CD14-positive monocyte (primary cell): ENCODE data around the gene RPS6KA4. TPM values are rescaled to one million over a fixed set of nuclear protein-coding genes. Genes with fewer than 3 reads are reported as not detected.

Source experiments
- DNase-seq, 3 donors: peaks; one replicate each; pipeline ENCODE4 v3.0.0-alpha.2; 2011 to 2022
- H2AFZ ChIP-seq: 2 replicates; pipeline ENCODE4 v1.6.0; 2012; ENCODE audit warnings: mild to moderate bottlenecking, low read depth, low read length, inconsistent platforms; ENCODE audit not compliant: insufficient read depth, poor library complexity, severe bottlenecking
- H3K27ac ChIP-seq, 2 donors: 1 replicate in 1 of 2; 2 replicates in 1 of 2; pipeline ENCODE4 v1.5.1; 2012 to 2013; ENCODE audit warnings: low read length in 2 of 2, control low read depth in 1 of 2, inconsistent platforms in 1 of 2, low read depth in 1 of 2, mild to moderate bottlenecking in 1 of 2
- H3K27me3 ChIP-seq, 2 donors: one replicate each; pipeline versions ENCODE4 v1.6.0 to v1.6.1; 2011 to 2013; ENCODE audit warnings: low read length in 2 of 2; ENCODE audit not compliant: control insufficient read depth in 2 of 2, insufficient read depth in 2 of 2
- H3K36me3 ChIP-seq, 2 donors: replicated peaks in 1 of 2; 1 replicate in 1 of 2; 2 replicates in 1 of 2; pipeline versions ENCODE4 v1.5.1 to v1.6.1; 2012 to 2013; ENCODE audit warnings: low read length in 2 of 2, control low read depth in 1 of 2, inconsistent platforms in 1 of 2, mild to moderate bottlenecking in 1 of 2; ENCODE audit not compliant: insufficient read depth in 2 of 2, control insufficient read depth in 1 of 2
- H3K4me1 ChIP-seq, 2 donors: 1 replicate in 1 of 2; 2 replicates in 1 of 2; pipeline versions ENCODE4 v1.5.1 to v1.6.1; 2012 to 2013; ENCODE audit warnings: low read length in 2 of 2, control low read depth in 1 of 2, inconsistent platforms in 1 of 2, mild to moderate bottlenecking in 1 of 2, moderate library complexity in 1 of 2; ENCODE audit not compliant: insufficient read depth in 2 of 2, control insufficient read depth in 1 of 2
- H3K4me2 ChIP-seq: replicated peaks from 2 replicates; pipeline ENCODE3; 2012; ENCODE audit warnings: low read length, moderate library complexity, mild to moderate bottlenecking; ENCODE audit not compliant: poor library complexity, severe bottlenecking; ENCODE audit errors: extremely low read depth
- H3K4me3 ChIP-seq, 3 experiments: fragments of 200-600 bp in 1 of 3; sonication (generic) in 1 of 3; replicated peaks in 1 of 3; 1 replicate in 2 of 3; 2 replicates in 1 of 3; pipeline ENCODE4 v1.5.1; 2011 to 2013; ENCODE audit warnings: low read length in 3 of 3, mild to moderate bottlenecking in 3 of 3, control low read depth in 2 of 3, low read depth in 2 of 3, inconsistent platforms in 1 of 3, moderate library complexity in 1 of 3
- H3K79me2 ChIP-seq: 2 replicates; pipeline ENCODE4 v1.6.0; 2012; ENCODE audit warnings: mild to moderate bottlenecking, control low read depth, inconsistent platforms, low read length, moderate library complexity; ENCODE audit not compliant: insufficient read depth
- H3K9ac ChIP-seq: 2 replicates; pipeline ENCODE4 v1.6.0; 2017; ENCODE audit warnings: low read length, mild to moderate bottlenecking; ENCODE audit not compliant: insufficient read depth, poor library complexity, severe bottlenecking
- H3K9me3 ChIP-seq, 2 donors: replicated peaks in 1 of 2; 1 replicate in 1 of 2; 2 replicates in 1 of 2; pipeline versions ENCODE4 v1.5.1 to v1.6.1; 2012 to 2013; ENCODE audit warnings: low read length in 2 of 2, control low read depth in 1 of 2; ENCODE audit not compliant: control insufficient read depth in 1 of 2, insufficient read depth in 1 of 2
- H4K20me1 ChIP-seq: 2 replicates; pipeline ENCODE4 v1.6.0; 2012; ENCODE audit warnings: mild to moderate bottlenecking, low read length, control low read depth, moderate library complexity; ENCODE audit not compliant: insufficient read depth
- H3K27ac Mint-ChIP-seq, 7 donors: one replicate each; pipeline ENCODE4 v1.8.0; 2020; ENCODE audit warnings: mild to moderate bottlenecking in 7 of 7, mixed read lengths in 7 of 7, moderate library complexity in 6 of 7, inconsistent platforms in 2 of 7
- H3K27me3 Mint-ChIP-seq, 3 donors: one replicate each; pipeline ENCODE4 v1.8.0; 2021 to 2022; ENCODE audit warnings: low read depth in 3 of 3, mild to moderate bottlenecking in 3 of 3, mixed read lengths in 3 of 3, moderate library complexity in 3 of 3, inconsistent platforms in 1 of 3
- H3K36me3 Mint-ChIP-seq, 2 donors: one replicate each; pipeline ENCODE4 v1.8.0; 2020; ENCODE audit warnings: mixed read lengths in 2 of 2, inconsistent platforms in 1 of 2, mild to moderate bottlenecking in 1 of 2
- H3K4me1 Mint-ChIP-seq: one replicate; pipeline ENCODE4 v1.8.0; 2020; ENCODE audit warnings: mild to moderate bottlenecking, mixed read lengths
- H3K4me3 Mint-ChIP-seq, 2 donors: one replicate each; pipeline ENCODE4 v1.8.0; 2020; ENCODE audit warnings: mild to moderate bottlenecking in 2 of 2, mixed read lengths in 2 of 2, moderate library complexity in 1 of 2
- H3K9me3 Mint-ChIP-seq, 7 donors: one replicate each; pipeline ENCODE4 v1.8.0; 2020 to 2022; ENCODE audit warnings: mixed read lengths in 7 of 7, mild to moderate bottlenecking in 6 of 7, moderate library complexity in 6 of 7, inconsistent platforms in 2 of 7
- CTCF ChIP-seq: fragments of 200-600 bp; IDR thresholded peaks from one replicate; pipeline ENCODE4 v1.8.0; 2022; ENCODE audit warnings: antibody characterized with exemption, mild to moderate bottlenecking
- WGBS: methylation state at CpG from one replicate; pipeline ENCODE4 v1.1.5; 2013; ENCODE audit warnings: missing lambda C conversion rate; ENCODE audit not compliant: insufficient coverage; 5-methylcytosine and 5-hydroxymethylcytosine counted together
- intact Hi-C, 2 donors: fragments of 100-400 bp; cut with micrococcal nuclease; formaldehyde crosslinking; loops; one replicate each; pipeline versions ENCODE4 v1.15.0 to v1.15.1; 2023
- polyA plus RNA-seq, 3 donors: library from polyadenylated mRNA; depleted of rRNA in 1 of 3; unstranded in 2 of 3; stranded (reverse) in 1 of 3; fragments of 300-500 nt in 2 of 3; fragments of >200 nt in 1 of 3; fragmentation: Illumina TruSeq in 2 of 3; gene quantifications; 1 replicate in 2 of 3; 2 replicates in 1 of 3; pipeline ENCODE4 v1.2.3, GENCODE V29; 2012 to 2021

Gene RPS6KA4
- polyA plus RNA-seq, 3 donors = 16.2 to 110 (median 24.5) TPM

GRCh38 chr11:64352099-64352994, 6.6 kb upstream of the RPS6KA4 start:
- Histone ChIP-seq H3K4me2 (no peak overlapping the region), H3K27ac (no peak overlapping the region), H3K9ac (no peak overlapping the region), H3K79me2 (peaks cover 1% of the 10 kb centered on the region), H3K36me3 (peaks cover 64 to 85% of the 10 kb centered on the region in 2 donors), H3K4me3 (no peak overlapping the region), H3K27me3 (no peaks in the 10 kb centered on the region), H3K9me3 (no peaks in the 10 kb centered on the region), H3K4me1 (peaks cover 15 to 24% of the 10 kb centered on the region in 2 donors), H4K20me1 (peaks cover 85% of the 10 kb centered on the region), H2AFZ (no peak overlapping the region)
- peaks cover 0 to 1% (median 0%) of the 10 kb centered on the region in 7 donors for H3K9me3 Mint-ChIP-seq
- peaks cover 13% of the 10 kb centered on the region for H3K4me1 Mint-ChIP-seq
- TF ChIP-seq CTCF = no peak
- H3K4me3 Mint-ChIP-seq = no peak overlapping the region
- H3K36me3 Mint-ChIP-seq = peaks cover 37 to 81% of the 10 kb centered on the region in 2 donors
- no peak for DNase-seq
- 92% methylated on average over 30 of the region's 33 CpGs for WGBS
- H3K27ac Mint-ChIP-seq = peak overlapping the region in 2 of 7 donors; percentile 12 to 54
- no peaks in the 10 kb centered on the region for H3K27me3 Mint-ChIP-seq
- intact Hi-C loops = no loop called here

- Histone ChIP-seq H4K20me1 (peaks cover 86% of the 10 kb centered on the region), H3K9ac (no peak overlapping the region), H2AFZ (no peak overlapping the region), H3K4me3 (no peak overlapping the region), H3K27ac (no peak overlapping the region), H3K79me2 (no peaks in the 10 kb centered on the region), H3K9me3 (no peaks in the 10 kb centered on the region), H3K36me3 (peaks cover 62 to 81% of the 10 kb centered on the region in 2 donors), H3K27me3 (no peaks in the 10 kb centered on the region), H3K4me2 (no peak overlapping the region), H3K4me1 (peaks cover 23 to 31% of the 10 kb centered on the region in 2 donors)
- Mint-ChIP-seq H3K9me3 (peaks cover 0 to 1% (median 0%) of the 10 kb centered on the region in 7 donors), H3K27ac (peak overlapping the region in 1 of 7 donors; percentile 40), H3K4me3 (no peak overlapping the region), H3K27me3 (no peaks in the 10 kb centered on the region), H3K4me1 (peaks cover 20% of the 10 kb centered on the region), H3K36me3 (peaks cover 38 to 80% of the 10 kb centered on the region in 2 donors)
- WGBS = 95% methylated on average over 26 of the region's 34 CpGs
- no peak for DNase-seq
- TF ChIP-seq CTCF = no peak
- intact Hi-C loops = no loop called here
Observed at GRCh38 chr11:64352995-64353714, 5.8 kb upstream of the RPS6KA4 start.
